ENCODE data around the gene DST. TPM values are rescaled to one million over a fixed set of nuclear protein-coding genes. Genes with fewer than 3 reads are reported as not detected.
A peak's percentile ranks its signal among the peaks of the same experiment; 100 is the strongest.

Gene DST
- under 1 TPM in 1 of 6 donors, not detected in 5; 0.24 TPM for polyA plus RNA-seq (ENCODE audit: low read depth in 6 of 6)

- Mint-ChIP-seq H3K4me1 (no peaks in the 10 kb centered on the region), H3K27me3 (peaks cover 0 to 3% (median 0%) of the 10 kb centered on the region in 3 donors), H3K9me3 (no peaks in the 10 kb centered on the region), H3K36me3 (no peaks in the 10 kb centered on the region), H3K27ac (peak within 1 kb of the TSS in 1 of 6 donors; percentile 32), H3K4me3 (no peak within 1 kb of the TSS)
- DNase-seq (no peak), ATAC-seq (ENCODE audit: low read depth in 2 of 2) (no peak)
These were observed at the start of gene DST for GRCh38 chr6:56642366-56643261. TSS of gene DST (minus strand) at chr6:56642889.

GRCh38 chr6:56691814-56692213, 49.1 kb upstream of the DST start:
- ATAC-seq (ENCODE audit: low read depth in 2 of 2) (no peak), DNase-seq (no peak)
- no peak overlapping the region for H3K4me3 Mint-ChIP-seq
- H3K27me3 Mint-ChIP-seq = no peaks in the 10 kb centered on the region
- H3K4me1 Mint-ChIP-seq = no peaks in the 10 kb centered on the region
- H3K36me3 Mint-ChIP-seq = no peaks in the 10 kb centered on the region
- H3K9me3 Mint-ChIP-seq = no peaks in the 10 kb centered on the region
- H3K27ac Mint-ChIP-seq = no peak overlapping the region

GRCh38 chr6:56691286-56691595, 48.6 kb upstream of the DST start:
- Mint-ChIP-seq H3K36me3 (no peaks in the 10 kb centered on the region), H3K4me1 (no peaks in the 10 kb centered on the region), H3K9me3 (no peaks in the 10 kb centered on the region), H3K27ac (no peak overlapping the region), H3K4me3 (no peak overlapping the region), H3K27me3 (no peaks in the 10 kb centered on the region)
- no peak for DNase-seq
- ATAC-seq (ENCODE audit: low read depth in 2 of 2) = no peak

GRCh38 chr6:56690519-56691285, 48.0 kb upstream of the DST start:
- H3K4me1 Mint-ChIP-seq = no peaks in the 10 kb centered on the region
- DNase-seq = no peak
- no peak overlapping the region for H3K4me3 Mint-ChIP-seq
- H3K27me3 Mint-ChIP-seq = no peaks in the 10 kb centered on the region
- H3K27ac Mint-ChIP-seq = peak overlapping the region in 1 of 6 donors; percentile 29
- H3K36me3 Mint-ChIP-seq = no peaks in the 10 kb centered on the region
- ATAC-seq (ENCODE audit: low read depth in 2 of 2) = no peak
- no peaks in the 10 kb centered on the region for H3K9me3 Mint-ChIP-seq

- Mint-ChIP-seq H3K27ac (no peak overlapping the region), H3K4me3 (no peak overlapping the region), H3K4me1 (no peaks in the 10 kb centered on the region), H3K27me3 (no peaks in the 10 kb centered on the region), H3K36me3 (no peaks in the 10 kb centered on the region), H3K9me3 (no peaks in the 10 kb centered on the region)
- no peak for ATAC-seq (ENCODE audit: low read depth in 2 of 2)
- DNase-seq = no peak
These were observed 47.0 kb upstream of the DST start for GRCh38 chr6:56689663-56690062.

- no peak overlapping the region for H3K4me3 Mint-ChIP-seq
- H3K27ac Mint-ChIP-seq = no peak overlapping the region
- H3K27me3 Mint-ChIP-seq = no peaks in the 10 kb centered on the region
- H3K4me1 Mint-ChIP-seq = no peaks in the 10 kb centered on the region
- no peaks in the 10 kb centered on the region for H3K36me3 Mint-ChIP-seq
- ATAC-seq (ENCODE audit: low read depth in 2 of 2) (no peak), DNase-seq (no peak)
- no peaks in the 10 kb centered on the region for H3K9me3 Mint-ChIP-seq
These were observed 46.4 kb upstream of the DST start for GRCh38 chr6:56689114-56689513.

- DNase-seq (no peak), ATAC-seq (ENCODE audit: low read depth in 2 of 2) (no peak)
- no peak overlapping the region for H3K4me3 Mint-ChIP-seq
- no peaks in the 10 kb centered on the region for H3K36me3 Mint-ChIP-seq
- H3K27me3 Mint-ChIP-seq = no peaks in the 10 kb centered on the region
- H3K4me1 Mint-ChIP-seq = no peaks in the 10 kb centered on the region
- H3K27ac Mint-ChIP-seq = no peak overlapping the region
- H3K9me3 Mint-ChIP-seq = no peaks in the 10 kb centered on the region
These were observed 45.8 kb upstream of the DST start for GRCh38 chr6:56688521-56688920.

- no peaks in the 10 kb centered on the region for H3K9me3 Mint-ChIP-seq
- H3K27ac Mint-ChIP-seq = peak overlapping the region in 1 of 6 donors; percentile 29
- no peaks in the 10 kb centered on the region for H3K36me3 Mint-ChIP-seq
- no peak for DNase-seq
- ATAC-seq (ENCODE audit: low read depth in 2 of 2) = no peak
- H3K4me3 Mint-ChIP-seq = no peak overlapping the region
- peaks cover 0 to under 1% (median 0%) of the 10 kb centered on the region in 3 donors for H3K27me3 Mint-ChIP-seq
- H3K4me1 Mint-ChIP-seq = no peaks in the 10 kb centered on the region
These were observed 44.9 kb upstream of the DST start for GRCh38 chr6:56687551-56687950.

GRCh38 chr6:56686429-56686828, 43.7 kb upstream of the DST start:
- ATAC-seq (ENCODE audit: low read depth in 2 of 2) = no peak
- Mint-ChIP-seq H3K27ac (no peak overlapping the region), H3K9me3 (no peaks in the 10 kb centered on the region), H3K36me3 (no peaks in the 10 kb centered on the region), H3K27me3 (peaks cover 0 to 5% (median 0%) of the 10 kb centered on the region in 3 donors), H3K4me1 (no peaks in the 10 kb centered on the region), H3K4me3 (no peak overlapping the region)
- DNase-seq = no peak

GRCh38 chr6:56685994-56686393, 43.3 kb upstream of the DST start:
- no peak overlapping the region for H3K4me3 Mint-ChIP-seq
- H3K9me3 Mint-ChIP-seq = no peaks in the 10 kb centered on the region
- no peaks in the 10 kb centered on the region for H3K4me1 Mint-ChIP-seq
- peaks cover 0 to 5% (median 0%) of the 10 kb centered on the region in 3 donors for H3K27me3 Mint-ChIP-seq
- DNase-seq (no peak), ATAC-seq (ENCODE audit: low read depth in 2 of 2) (no peak)
- no peaks in the 10 kb centered on the region for H3K36me3 Mint-ChIP-seq
- H3K27ac Mint-ChIP-seq = no peak overlapping the region

GRCh38 chr6:56685102-56685733, 42.5 kb upstream of the DST start:
- H3K27ac Mint-ChIP-seq = no peak overlapping the region
- DNase-seq = no peak
- no peak overlapping the region for H3K4me3 Mint-ChIP-seq
- H3K4me1 Mint-ChIP-seq = no peaks in the 10 kb centered on the region
- H3K36me3 Mint-ChIP-seq = no peaks in the 10 kb centered on the region
- H3K9me3 Mint-ChIP-seq = no peaks in the 10 kb centered on the region
- ATAC-seq (ENCODE audit: low read depth in 2 of 2) = no peak
- H3K27me3 Mint-ChIP-seq = peaks cover 0 to 5% (median 0%) of the 10 kb centered on the region in 3 donors

GRCh38 chr6:56684342-56685101, 41.8 kb upstream of the DST start:
- DNase-seq = no peak
- no peaks in the 10 kb centered on the region for H3K4me1 Mint-ChIP-seq
- no peak overlapping the region for H3K4me3 Mint-ChIP-seq
- no peaks in the 10 kb centered on the region for H3K9me3 Mint-ChIP-seq
- H3K27me3 Mint-ChIP-seq = peaks cover 0 to 5% (median 0%) of the 10 kb centered on the region in 3 donors
- H3K27ac Mint-ChIP-seq = no peak overlapping the region
- ATAC-seq (ENCODE audit: low read depth in 2 of 2) = no peak
- H3K36me3 Mint-ChIP-seq = no peaks in the 10 kb centered on the region

- ATAC-seq (ENCODE audit: low read depth in 2 of 2) (no peak), DNase-seq (no peak)
- H3K9me3 Mint-ChIP-seq = no peaks in the 10 kb centered on the region
- H3K4me1 Mint-ChIP-seq = no peaks in the 10 kb centered on the region
- H3K4me3 Mint-ChIP-seq = no peak overlapping the region
- H3K27me3 Mint-ChIP-seq = peaks cover 0 to 5% (median 0%) of the 10 kb centered on the region in 3 donors
- no peak overlapping the region for H3K27ac Mint-ChIP-seq
- H3K36me3 Mint-ChIP-seq = no peaks in the 10 kb centered on the region
These were observed 41.2 kb upstream of the DST start for GRCh38 chr6:56683882-56684281.
